ENCODE data around the gene ADK.

GRCh38 chr10:74681917-74682627 lies 531.1 kb downstream of the ADK start:
- TF ChIP-seq, protein P1, sequence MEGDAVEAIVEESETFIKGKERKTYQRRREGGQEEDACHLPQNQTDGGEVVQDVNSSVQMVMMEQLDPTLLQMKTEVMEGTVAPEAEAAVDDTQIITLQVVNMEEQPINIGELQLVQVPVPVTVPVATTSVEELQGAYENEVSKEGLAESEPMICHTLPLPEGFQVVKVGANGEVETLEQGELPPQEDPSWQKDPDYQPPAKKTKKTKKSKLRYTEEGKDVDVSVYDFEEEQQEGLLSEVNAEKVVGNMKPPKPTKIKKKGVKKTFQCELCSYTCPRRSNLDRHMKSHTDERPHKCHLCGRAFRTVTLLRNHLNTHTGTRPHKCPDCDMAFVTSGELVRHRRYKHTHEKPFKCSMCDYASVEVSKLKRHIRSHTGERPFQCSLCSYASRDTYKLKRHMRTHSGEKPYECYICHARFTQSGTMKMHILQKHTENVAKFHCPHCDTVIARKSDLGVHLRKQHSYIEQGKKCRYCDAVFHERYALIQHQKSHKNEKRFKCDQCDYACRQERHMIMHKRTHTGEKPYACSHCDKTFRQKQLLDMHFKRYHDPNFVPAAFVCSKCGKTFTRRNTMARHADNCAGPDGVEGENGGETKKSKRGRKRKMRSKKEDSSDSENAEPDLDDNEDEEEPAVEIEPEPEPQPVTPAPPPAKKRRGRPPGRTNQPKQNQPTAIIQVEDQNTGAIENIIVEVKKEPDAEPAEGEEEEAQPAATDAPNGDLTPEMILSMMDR (IDR thresholded peaks at IDR 0.05) = no peak
- TF ChIP-seq POLR2A (IDR thresholded peaks at IDR 0.05) = no peak

Data from thyroid gland (tissue), 4 donors.